NCI-H1436 treated with DMSO at 0.1 percent for 48 hours (cell line): ENCODE data around the gene DEFB115.
"Not testable (repeated sequence)": the region's sequence is repeated elsewhere in the genome, so short reads cannot be mapped to it uniquely, and the experiment has no call there.

Source experiments
- DNase-seq: peaks from one replicate; lab custom pipeline; 2025; lab: John Stamatoyannopoulos, UW

The DEFB115 gene, protein sequence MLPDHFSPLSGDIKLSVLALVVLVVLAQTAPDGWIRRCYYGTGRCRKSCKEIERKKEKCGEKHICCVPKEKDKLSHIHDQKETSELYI

DNA sequence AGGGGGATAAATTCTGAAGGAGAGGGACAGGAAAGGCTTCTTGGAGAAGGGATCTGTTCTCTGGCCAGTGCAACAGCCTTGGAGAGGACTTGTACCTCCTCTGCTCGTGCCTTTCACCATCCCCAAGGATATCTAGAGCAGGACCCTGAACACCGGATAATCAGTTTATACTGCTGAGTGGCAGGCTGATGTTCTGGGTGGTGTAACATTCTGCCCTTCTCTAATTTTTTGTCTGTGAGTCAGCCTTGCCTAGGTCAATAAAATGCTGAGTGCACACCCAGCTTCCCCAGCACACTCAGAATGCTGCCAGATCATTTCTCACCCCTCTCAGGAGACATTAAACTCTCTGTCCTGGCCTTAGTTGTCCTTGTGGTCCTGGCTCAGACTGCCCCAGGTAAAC is at the start of gene DEFB115:
DEFB115 (plus strand) TSS at position 301 of the 400 bp plus-strand sequence; CDS start at position 301, 0 bp downstream.
- no peak for DNase-seq

DNA sequence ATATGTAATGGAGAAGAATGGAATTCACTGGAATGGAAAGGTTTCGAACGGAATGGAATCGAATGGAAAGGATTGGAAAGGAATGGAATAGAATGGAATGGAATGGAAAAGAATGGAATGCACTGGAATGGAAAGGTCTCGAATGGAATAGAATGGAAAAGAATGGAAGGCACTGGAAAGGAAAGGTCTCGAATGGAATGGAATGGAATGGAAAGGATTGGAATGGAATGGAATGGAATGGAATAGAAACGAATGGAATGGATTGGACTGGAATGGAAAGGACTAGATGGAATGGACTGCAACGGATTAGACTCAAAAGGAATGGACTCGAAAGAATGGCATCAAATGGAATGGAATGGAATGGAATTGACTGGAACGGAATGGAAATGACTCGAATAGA is 20.5 kb upstream of the DEFB115 start:
- DNase-seq = no peak

DNA sequence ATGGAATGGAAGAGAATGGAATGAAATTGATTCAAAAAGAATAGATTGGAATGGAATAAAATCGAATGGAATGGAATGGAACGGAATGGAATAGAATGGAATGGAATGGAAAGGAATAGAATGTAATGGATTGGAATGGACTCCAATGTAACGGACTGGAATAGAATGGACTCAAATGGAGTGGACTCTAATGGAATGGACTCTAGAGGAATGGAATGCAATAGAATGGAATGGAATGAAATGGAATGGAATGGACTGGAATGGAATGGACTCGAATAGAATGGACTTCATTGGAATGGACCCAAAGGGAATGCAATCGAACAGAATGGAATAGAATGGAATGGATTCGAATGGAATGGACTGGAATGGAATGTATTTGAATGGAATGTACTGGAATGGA is 19.7 kb upstream of the DEFB115 start:
- no peak for DNase-seq

DNA sequence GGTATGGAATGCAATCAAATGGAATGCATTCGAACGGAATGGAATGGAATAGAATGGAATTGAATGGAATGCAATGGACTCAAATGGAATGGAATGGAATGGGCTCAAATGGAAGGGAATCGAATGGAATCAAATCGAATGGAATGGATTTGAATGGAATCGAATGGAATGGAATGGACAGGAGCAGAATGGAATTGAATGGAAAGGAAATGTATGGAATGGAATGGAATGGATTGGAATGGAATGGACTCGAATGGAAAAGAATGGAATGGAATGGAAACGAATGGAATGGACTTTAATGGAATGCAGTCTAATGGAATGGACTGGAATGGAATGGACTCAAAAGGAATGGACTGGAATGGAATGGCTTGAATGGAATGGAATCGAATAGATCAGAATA is 18.3 kb upstream of the DEFB115 start:
- no peak for DNase-seq

DNA sequence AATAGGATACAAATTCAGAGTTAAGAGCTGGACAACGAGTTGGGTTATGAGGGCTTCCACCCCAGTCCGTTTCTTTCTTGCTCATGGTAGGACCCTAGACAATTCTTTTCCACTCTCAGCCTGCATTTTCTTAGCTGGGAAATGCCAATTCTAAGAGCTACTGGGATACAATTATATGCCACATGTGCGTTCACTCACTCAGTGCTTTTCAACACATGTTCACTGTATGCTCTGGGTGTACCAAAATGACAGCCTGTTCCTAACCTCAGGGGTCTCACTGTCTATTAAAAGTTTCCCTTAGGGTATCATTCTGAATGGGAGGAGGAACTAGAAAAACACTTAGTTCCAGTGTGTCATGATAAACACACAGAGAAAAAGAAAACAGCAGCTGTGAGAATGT is 505 bp upstream of the DEFB115 start:
- DNase-seq = no peak

DNA sequence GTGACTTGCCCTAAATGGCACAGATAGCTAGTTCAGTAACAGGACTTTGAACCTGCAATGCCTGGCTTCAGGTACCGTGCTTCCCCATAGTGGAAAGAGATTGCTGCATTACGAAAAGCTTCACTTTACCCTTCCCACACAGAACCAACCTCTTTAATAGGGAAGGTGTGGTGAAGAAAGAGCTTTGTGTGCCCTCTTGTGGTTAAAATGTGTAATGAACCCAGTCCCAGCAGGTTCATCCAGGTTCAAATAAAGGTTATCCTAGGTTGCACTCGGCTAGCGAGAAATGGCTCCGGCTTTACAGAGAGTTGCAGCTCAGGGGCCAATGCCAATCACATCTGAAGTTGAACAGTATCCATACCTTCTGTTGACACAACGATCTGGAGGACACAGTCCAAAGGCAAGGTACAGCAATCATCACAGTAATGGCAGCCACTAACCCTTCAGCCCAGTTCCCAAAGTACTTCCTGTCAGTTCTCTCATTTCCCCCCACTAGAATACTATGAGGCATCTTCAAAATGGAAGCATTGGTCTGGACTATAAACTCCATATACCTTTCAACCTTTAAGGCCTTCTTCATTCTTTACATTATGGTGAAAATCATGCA is 3.0 kb downstream of the DEFB115 start:
- DNase-seq = no peak

DNA sequence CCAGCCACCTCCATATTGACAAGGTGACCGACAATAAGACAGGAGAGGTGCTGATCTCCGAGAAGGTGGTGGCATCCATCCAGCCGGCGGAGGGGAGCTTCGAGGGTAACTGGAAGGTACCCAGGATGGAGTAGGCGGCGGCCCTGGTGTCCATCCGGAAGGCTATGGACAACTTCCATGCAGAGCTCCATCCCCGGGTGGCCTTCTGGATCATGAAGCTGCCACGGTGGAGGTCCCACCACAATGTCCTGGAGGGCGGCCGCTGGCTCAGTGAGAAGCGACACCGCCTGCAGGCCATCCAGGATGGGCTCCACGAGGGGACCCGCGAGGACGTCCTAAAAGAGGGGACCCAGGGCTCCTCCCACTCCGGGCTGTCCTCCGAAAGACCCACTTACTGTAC is 17.0 kb downstream of the DEFB115 start:
- no peak for DNase-seq

DNA sequence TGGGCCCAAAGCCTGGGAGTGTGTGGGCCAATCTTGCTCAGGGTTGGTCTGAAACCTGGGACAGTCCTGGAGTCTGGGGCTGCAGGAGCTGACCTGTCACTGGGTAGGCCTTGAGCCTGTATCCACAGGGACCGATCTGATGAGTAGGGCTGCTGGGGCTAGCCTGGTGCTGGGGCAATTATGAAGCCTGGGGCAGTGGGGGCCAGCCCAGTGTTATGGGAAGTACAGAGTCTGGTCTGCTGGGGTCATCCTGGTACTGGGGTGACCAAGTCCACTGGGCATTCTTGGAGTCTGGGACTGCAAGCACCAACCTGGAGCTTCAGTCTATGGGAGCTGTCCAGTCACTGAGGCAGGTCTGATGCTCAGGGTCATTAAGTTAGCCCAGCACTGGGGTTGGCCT is 20.7 kb downstream of the DEFB115 start:
- no peak for DNase-seq

DNA sequence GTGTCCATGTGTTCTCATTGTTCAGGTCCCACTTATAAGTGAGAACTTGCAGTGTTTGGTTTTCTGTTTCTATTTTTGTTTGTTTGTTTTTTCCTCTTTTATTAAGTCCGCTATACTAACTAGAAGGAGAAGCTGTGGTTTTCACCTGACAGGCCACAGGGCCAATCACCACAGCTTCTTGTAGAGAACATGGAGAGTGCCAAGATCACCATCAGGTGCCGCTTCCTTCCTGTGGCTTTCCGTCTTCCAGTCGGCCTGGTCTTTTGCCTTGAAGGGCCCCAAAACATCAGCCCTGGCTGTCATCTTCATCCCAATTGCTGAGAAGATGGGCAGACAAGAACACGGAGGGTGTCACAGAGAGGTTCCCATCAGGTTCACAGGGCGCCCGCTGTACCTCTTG is 27.5 kb downstream of the DEFB115 start:
- DNase-seq = not testable (repeated sequence)

DNA sequence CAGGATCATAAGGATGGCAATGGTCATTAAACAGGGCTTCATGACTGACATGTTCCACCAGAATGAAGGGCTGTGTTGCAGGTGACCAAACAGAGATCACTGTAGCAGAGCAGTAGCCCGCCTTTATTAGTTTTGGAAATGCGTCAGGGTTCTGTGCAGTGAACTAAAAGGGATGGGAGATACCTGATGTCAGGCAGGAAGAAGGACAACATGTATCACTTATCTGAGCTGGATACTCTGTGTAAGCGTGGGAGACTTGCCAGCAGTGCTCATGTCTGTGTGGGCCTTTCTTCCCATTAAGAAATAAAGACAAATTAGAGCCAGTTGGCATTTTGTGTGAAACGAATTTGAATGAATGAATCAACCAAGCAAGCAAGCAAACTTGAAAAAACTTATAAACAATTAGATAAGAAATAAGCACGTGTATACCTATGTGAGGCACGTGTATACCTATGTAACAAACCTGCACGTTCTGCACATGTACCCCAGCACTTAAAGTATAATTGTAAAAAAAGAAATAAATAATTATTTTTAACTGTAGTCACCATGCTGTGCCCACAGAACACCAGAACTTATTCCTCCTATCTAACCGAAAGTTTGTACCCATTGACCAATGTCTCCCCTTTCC is 51.2 kb downstream of the DEFB115 start, which contains the start of gene DEFB116:
DEFB116 (minus strand) TSS at position 51 of the 628 bp plus-strand sequence; CDS start at position 51, 0 bp downstream.
- DNase-seq = no peak
